ENCODE measurements around the gene VPS37C. TPM values are rescaled to one million over a fixed set of nuclear protein-coding genes. Genes with fewer than 3 reads are reported as not detected.

The VPS37C gene
- total and polyA plus RNA-seq, 4 donors, result 2.6 to 6.1 (median 5.1) TPM

- no peak overlapping the region for H3K27ac ChIP-seq (ENCODE audit: low read depth in 1 of 2, low read length in 2 of 2)
- H3K36me3 ChIP-seq (ENCODE audit: control insufficient read depth in 4 of 4, insufficient read depth in 3 of 4, low read depth in 1 of 4, low read length in 3 of 4), result peaks cover 0 to under 1% (median 0%) of the 10 kb centered on the region in 4 donors
- no peak for DNase-seq (ENCODE audit: low spot score)
- no peak overlapping the region for H3K9ac ChIP-seq (ENCODE audit: low read depth in 1 of 2, low read length in 2 of 2)
- H3K4me3 ChIP-seq (ENCODE audit: low read depth in 1 of 3, low read length in 3 of 3), result no peak overlapping the region
- H3K4me1 ChIP-seq (ENCODE audit: control insufficient read depth in 4 of 4, insufficient read depth in 4 of 4, low read length in 3 of 4), result peaks cover 0 to 7% (median 2%) of the 10 kb centered on the region in 4 donors
- TF ChIP-seq YY1 (IDR thresholded peaks at IDR 0.05) (no peak), EGR1 (IDR thresholded peaks at IDR 0.05; ENCODE audit: low read depth in 2 of 2) (no peak), HNF4A (conservative IDR thresholded peaks at IDR 0.05) (no peak), MAX (IDR thresholded peaks at IDR 0.05) (no peak), FOXA1 (IDR thresholded peaks at IDR 0.05) (no peak), GABPA (IDR thresholded peaks at IDR 0.05 in 1 of 2, conservative IDR thresholded peaks at IDR 0.05 in 1 of 2) (no peak), RXRA (IDR thresholded peaks at IDR 0.05) (no peak), ATF3 (IDR thresholded peaks at IDR 0.05) (no peak), JUND (IDR thresholded peaks at IDR 0.05) (no peak)
- no peaks in the 10 kb centered on the region for H3K27me3 ChIP-seq (ENCODE audit: control insufficient read depth in 4 of 4, insufficient read depth in 4 of 4, low read length in 3 of 4)
- WGBS, result 68% methylated on average over 12 of the region's 12 CpGs
- peaks cover 0 to 6% (median 0%) of the 10 kb centered on the region in 4 donors for H3K9me3 ChIP-seq (ENCODE audit: control insufficient read depth in 4 of 4, low read length in 3 of 4)
Measured at GRCh38 chr11:61151545-61152252, 9.5 kb downstream of the VPS37C start.

GRCh38 chr11:61150706-61151544 is 10.3 kb downstream of the VPS37C start:
- Histone ChIP-seq H3K4me3 (ENCODE audit: low read depth in 1 of 3, low read length in 3 of 3) (no peak overlapping the region), H3K27me3 (ENCODE audit: control insufficient read depth in 4 of 4, insufficient read depth in 4 of 4, low read length in 3 of 4) (no peaks in the 10 kb centered on the region), H3K27ac (ENCODE audit: low read depth in 1 of 2, low read length in 2 of 2) (no peak overlapping the region), H3K9me3 (ENCODE audit: control insufficient read depth in 4 of 4, low read length in 3 of 4) (peaks cover 0 to 6% (median 0%) of the 10 kb centered on the region in 4 donors), H3K9ac (ENCODE audit: low read depth in 1 of 2, low read length in 2 of 2) (no peak overlapping the region), H3K4me1 (ENCODE audit: control insufficient read depth in 4 of 4, insufficient read depth in 4 of 4, low read length in 3 of 4) (peaks cover 0 to 7% (median 2%) of the 10 kb centered on the region in 4 donors), H3K36me3 (ENCODE audit: control insufficient read depth in 4 of 4, insufficient read depth in 3 of 4, low read depth in 1 of 4, low read length in 3 of 4) (no peaks in the 10 kb centered on the region)
- WGBS, result 86% methylated on average over 19 of the region's 19 CpGs
- no peak for DNase-seq (ENCODE audit: low spot score)
- TF ChIP-seq, protein P1, sequence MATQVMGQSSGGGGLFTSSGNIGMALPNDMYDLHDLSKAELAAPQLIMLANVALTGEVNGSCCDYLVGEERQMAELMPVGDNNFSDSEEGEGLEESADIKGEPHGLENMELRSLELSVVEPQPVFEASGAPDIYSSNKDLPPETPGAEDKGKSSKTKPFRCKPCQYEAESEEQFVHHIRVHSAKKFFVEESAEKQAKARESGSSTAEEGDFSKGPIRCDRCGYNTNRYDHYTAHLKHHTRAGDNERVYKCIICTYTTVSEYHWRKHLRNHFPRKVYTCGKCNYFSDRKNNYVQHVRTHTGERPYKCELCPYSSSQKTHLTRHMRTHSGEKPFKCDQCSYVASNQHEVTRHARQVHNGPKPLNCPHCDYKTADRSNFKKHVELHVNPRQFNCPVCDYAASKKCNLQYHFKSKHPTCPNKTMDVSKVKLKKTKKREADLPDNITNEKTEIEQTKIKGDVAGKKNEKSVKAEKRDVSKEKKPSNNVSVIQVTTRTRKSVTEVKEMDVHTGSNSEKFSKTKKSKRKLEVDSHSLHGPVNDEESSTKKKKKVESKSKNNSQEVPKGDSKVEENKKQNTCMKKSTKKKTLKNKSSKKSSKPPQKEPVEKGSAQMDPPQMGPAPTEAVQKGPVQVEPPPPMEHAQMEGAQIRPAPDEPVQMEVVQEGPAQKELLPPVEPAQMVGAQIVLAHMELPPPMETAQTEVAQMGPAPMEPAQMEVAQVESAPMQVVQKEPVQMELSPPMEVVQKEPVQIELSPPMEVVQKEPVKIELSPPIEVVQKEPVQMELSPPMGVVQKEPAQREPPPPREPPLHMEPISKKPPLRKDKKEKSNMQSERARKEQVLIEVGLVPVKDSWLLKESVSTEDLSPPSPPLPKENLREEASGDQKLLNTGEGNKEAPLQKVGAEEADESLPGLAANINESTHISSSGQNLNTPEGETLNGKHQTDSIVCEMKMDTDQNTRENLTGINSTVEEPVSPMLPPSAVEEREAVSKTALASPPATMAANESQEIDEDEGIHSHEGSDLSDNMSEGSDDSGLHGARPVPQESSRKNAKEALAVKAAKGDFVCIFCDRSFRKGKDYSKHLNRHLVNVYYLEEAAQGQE (IDR thresholded peaks at IDR 0.05), result no peak
- TF ChIP-seq, protein P2, sequence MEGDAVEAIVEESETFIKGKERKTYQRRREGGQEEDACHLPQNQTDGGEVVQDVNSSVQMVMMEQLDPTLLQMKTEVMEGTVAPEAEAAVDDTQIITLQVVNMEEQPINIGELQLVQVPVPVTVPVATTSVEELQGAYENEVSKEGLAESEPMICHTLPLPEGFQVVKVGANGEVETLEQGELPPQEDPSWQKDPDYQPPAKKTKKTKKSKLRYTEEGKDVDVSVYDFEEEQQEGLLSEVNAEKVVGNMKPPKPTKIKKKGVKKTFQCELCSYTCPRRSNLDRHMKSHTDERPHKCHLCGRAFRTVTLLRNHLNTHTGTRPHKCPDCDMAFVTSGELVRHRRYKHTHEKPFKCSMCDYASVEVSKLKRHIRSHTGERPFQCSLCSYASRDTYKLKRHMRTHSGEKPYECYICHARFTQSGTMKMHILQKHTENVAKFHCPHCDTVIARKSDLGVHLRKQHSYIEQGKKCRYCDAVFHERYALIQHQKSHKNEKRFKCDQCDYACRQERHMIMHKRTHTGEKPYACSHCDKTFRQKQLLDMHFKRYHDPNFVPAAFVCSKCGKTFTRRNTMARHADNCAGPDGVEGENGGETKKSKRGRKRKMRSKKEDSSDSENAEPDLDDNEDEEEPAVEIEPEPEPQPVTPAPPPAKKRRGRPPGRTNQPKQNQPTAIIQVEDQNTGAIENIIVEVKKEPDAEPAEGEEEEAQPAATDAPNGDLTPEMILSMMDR (IDR thresholded peaks at IDR 0.05; ENCODE audit: low read depth, low read length, missing input control), result no peak
- TF ChIP-seq NR2F2 (IDR thresholded peaks at IDR 0.05) (no peak), FOXA1 (IDR thresholded peaks at IDR 0.05) (no peak), MAX (IDR thresholded peaks at IDR 0.05) (no peak), HNF4G (IDR thresholded peaks at IDR 0.05) (no peak), SP1 (IDR thresholded peaks at IDR 0.05) (no peak), FOXA2 (IDR thresholded peaks at IDR 0.05) (no peak), RAD21 (IDR thresholded peaks at IDR 0.05) (no peak), JUND (IDR thresholded peaks at IDR 0.05) (no peak), ATF3 (IDR thresholded peaks at IDR 0.05) (no peak), RXRA (IDR thresholded peaks at IDR 0.05) (no peak)
